OCI-LY7 (cell line): Measurements from ENCODE around the gene SPTB.

Experiments used
- EZH2phosphoT487 ChIP-seq: fragments of 200-600 bp; sonication (generic); IDR thresholded peaks from 2 replicates; pipeline ENCODE4 v1.6.1; 2018; ENCODE audit warnings: low read depth, borderline replicate concordance, mild to moderate bottlenecking, mixed run types, antibody characterized with exemption, low read length, moderate library complexity, mixed read lengths
- TF ChIP-seq, protein P1 (sequence below): fragments of 200-600 bp; sonication (generic); conservative IDR thresholded peaks from 2 replicates; pipeline ENCODE4 v1.5.1; 2014; ENCODE audit warnings: mild to moderate bottlenecking, antibody characterized with exemption, low read length, moderate library complexity, mixed read lengths

DNA sequence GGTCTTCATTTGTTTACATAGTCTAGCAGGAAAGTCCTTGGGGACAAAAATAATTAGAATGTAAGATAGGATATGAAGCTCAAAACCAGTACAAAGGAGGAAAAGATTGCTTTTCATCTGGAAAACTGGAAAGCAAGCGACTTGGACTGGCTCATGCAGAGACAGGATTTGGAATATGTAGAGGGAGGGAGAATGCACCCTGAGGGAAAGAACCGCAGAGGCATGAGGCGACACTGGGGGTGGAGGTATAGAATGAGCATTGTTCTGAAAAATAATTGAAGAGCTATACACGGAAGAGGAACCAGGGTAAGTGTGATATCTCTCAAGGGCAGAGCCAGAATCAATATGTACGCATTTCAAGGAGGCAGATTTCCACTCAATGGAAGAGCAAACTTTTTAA, 90.0 kb downstream of the SPTB start:
- TF ChIP-seq, protein P1, sequence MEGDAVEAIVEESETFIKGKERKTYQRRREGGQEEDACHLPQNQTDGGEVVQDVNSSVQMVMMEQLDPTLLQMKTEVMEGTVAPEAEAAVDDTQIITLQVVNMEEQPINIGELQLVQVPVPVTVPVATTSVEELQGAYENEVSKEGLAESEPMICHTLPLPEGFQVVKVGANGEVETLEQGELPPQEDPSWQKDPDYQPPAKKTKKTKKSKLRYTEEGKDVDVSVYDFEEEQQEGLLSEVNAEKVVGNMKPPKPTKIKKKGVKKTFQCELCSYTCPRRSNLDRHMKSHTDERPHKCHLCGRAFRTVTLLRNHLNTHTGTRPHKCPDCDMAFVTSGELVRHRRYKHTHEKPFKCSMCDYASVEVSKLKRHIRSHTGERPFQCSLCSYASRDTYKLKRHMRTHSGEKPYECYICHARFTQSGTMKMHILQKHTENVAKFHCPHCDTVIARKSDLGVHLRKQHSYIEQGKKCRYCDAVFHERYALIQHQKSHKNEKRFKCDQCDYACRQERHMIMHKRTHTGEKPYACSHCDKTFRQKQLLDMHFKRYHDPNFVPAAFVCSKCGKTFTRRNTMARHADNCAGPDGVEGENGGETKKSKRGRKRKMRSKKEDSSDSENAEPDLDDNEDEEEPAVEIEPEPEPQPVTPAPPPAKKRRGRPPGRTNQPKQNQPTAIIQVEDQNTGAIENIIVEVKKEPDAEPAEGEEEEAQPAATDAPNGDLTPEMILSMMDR = no peak
- no peak for TF ChIP-seq EZH2phosphoT487
